PFSK-1 (cell line): ENCODE measurements around the gene KAZN.

ENCODE experiments used
- FOXP2 ChIP-seq: optimal IDR thresholded peaks from 2 replicates; pipeline ENCODE3; 2011; ENCODE audit warnings: borderline replicate concordance, control low read depth, inconsistent platforms; ENCODE audit not compliant: insufficient read depth; ENCODE audit errors: extremely low read length, extremely low read depth
- POLR2AphosphoS5 ChIP-seq: IDR thresholded peaks from 2 replicates; pipeline ENCODE4 v1.6.1; 2012; ENCODE audit warnings: low read depth, mild to moderate bottlenecking, control low read depth, low read length, moderate library complexity
- REST ChIP-seq, 2 experiments: IDR thresholded peaks; 2 replicates each; pipeline versions ENCODE4 v1.6.1 to v1.8.0; 2011 to 2012; ENCODE audit warnings: low read depth in 2 of 2, low read length in 2 of 2, control low read depth in 1 of 2, inconsistent platforms in 1 of 2, mild to moderate bottlenecking in 1 of 2, moderate library complexity in 1 of 2; ENCODE audit not compliant: insufficient read depth in 1 of 2
- SIN3A ChIP-seq: IDR thresholded peaks from 2 replicates; pipeline ENCODE4 v1.6.1; 2012; ENCODE audit warnings: mild to moderate bottlenecking, low read length, moderate library complexity, borderline replicate concordance; ENCODE audit not compliant: insufficient read depth
- TAF1 ChIP-seq: IDR thresholded peaks from 2 replicates; pipeline ENCODE4 v1.6.1; 2012; ENCODE audit warnings: low read length, control low read depth, borderline replicate concordance; ENCODE audit not compliant: insufficient read depth

The KAZN gene

GRCh38 chr1:14778898-14779865 lies 180.7 kb downstream of the KAZN start:
- TF ChIP-seq SIN3A: no peak
- no peak for TF ChIP-seq TAF1
- no peak for TF ChIP-seq FOXP2
- no peak for TF ChIP-seq POLR2AphosphoS5
- TF ChIP-seq REST (IDR thresholded peaks at IDR 0.05; ENCODE audit: insufficient read depth in 1 of 2, low read depth in 2 of 2, low read length in 2 of 2): no peak

GRCh38 chr1:14780271-14780670 lies 181.8 kb downstream of the KAZN start:
- TF ChIP-seq POLR2AphosphoS5 (no peak), SIN3A (no peak), REST (IDR thresholded peaks at IDR 0.05; ENCODE audit: insufficient read depth in 1 of 2, low read depth in 2 of 2, low read length in 2 of 2) (no peak), FOXP2 (no peak), TAF1 (no peak)

- no peak for TF ChIP-seq POLR2AphosphoS5
- TF ChIP-seq SIN3A: no peak
- no peak for TF ChIP-seq TAF1
- no peak for TF ChIP-seq FOXP2
- TF ChIP-seq REST (IDR thresholded peaks at IDR 0.05; ENCODE audit: insufficient read depth in 1 of 2, low read depth in 2 of 2, low read length in 2 of 2): no peak
These were observed 183.3 kb downstream of the KAZN start for GRCh38 chr1:14781811-14782210.

- TF ChIP-seq POLR2AphosphoS5 (no peak), SIN3A (no peak), TAF1 (no peak), REST (IDR thresholded peaks at IDR 0.05; ENCODE audit: insufficient read depth in 1 of 2, low read depth in 2 of 2, low read length in 2 of 2) (no peak), FOXP2 (no peak)
These were observed 184.5 kb downstream of the KAZN start for GRCh38 chr1:14782741-14783591.
